OCI-LY1 (cell line): ENCODE results near the gene GFOD1.

Experiments
- H2AFZ ChIP-seq: fragments of 200-600 bp; sonication (generic), shearing (Covaris generic); 2 replicates; pipeline ENCODE4 v1.6.0; 2014; ENCODE audit warnings: antibody characterized with exemption, mild to moderate bottlenecking, low read length
- H3F3A ChIP-seq: fragments of 200-600 bp; sonication (generic), shearing (Covaris generic); 2 replicates; pipeline ENCODE4 v1.6.0; 2014; ENCODE audit warnings: mild to moderate bottlenecking, antibody characterized with exemption, low read length, moderate library complexity; ENCODE audit not compliant: insufficient read depth
- H3K27ac ChIP-seq: fragments of 200-600 bp; sonication (generic); 2 replicates; pipeline ENCODE4 v1.5.1; 2014; ENCODE audit warnings: low read length, mixed run types, mild to moderate bottlenecking, low read depth; ENCODE audit not compliant: poor library complexity, severe bottlenecking
- H3K27me3 ChIP-seq: fragments of 200-600 bp; sonication (generic); 2 replicates; pipeline ENCODE4 v1.6.0; 2014; ENCODE audit warnings: antibody characterized with exemption, mild to moderate bottlenecking, low read length, moderate library complexity; ENCODE audit not compliant: insufficient read depth
- H3K36me3 ChIP-seq: fragments of 200-600 bp; sonication (generic); 2 replicates; pipeline ENCODE4 v1.6.1; 2014; ENCODE audit warnings: mild to moderate bottlenecking, antibody characterized with exemption, low read length, moderate library complexity, mixed read lengths; ENCODE audit not compliant: insufficient read depth
- H3K4me1 ChIP-seq: fragments of 200-600 bp; sonication (generic); 2 replicates; pipeline ENCODE4 v1.5.1; 2014; ENCODE audit warnings: mild to moderate bottlenecking, low read length, moderate library complexity; ENCODE audit not compliant: insufficient read depth, severe bottlenecking
- H3K4me2 ChIP-seq: fragments of 200-600 bp; sonication (generic), shearing (Covaris generic); 2 replicates; pipeline ENCODE4 v1.6.1; 2014; ENCODE audit warnings: low read length
- H3K4me3 ChIP-seq: fragments of 200-600 bp; sonication (generic); 2 replicates; pipeline ENCODE4 v1.5.1; 2014; ENCODE audit warnings: low read length, low read depth, mild to moderate bottlenecking, mixed read lengths; ENCODE audit not compliant: poor library complexity, severe bottlenecking
- H3K79me2 ChIP-seq: fragments of 200-600 bp; shearing (Covaris generic); 2 replicates; pipeline ENCODE4 v1.6.1; 2016; ENCODE audit warnings: mixed run types, low read length, mixed read lengths; ENCODE audit not compliant: insufficient read depth
- H3K9ac ChIP-seq: fragments of 200-600 bp; sonication (generic), shearing (Covaris generic); 2 replicates; pipeline ENCODE4 v1.6.1; 2014; ENCODE audit warnings: mild to moderate bottlenecking, low read length, mixed read lengths
- H3K9me2 ChIP-seq: fragments of 200-600 bp; sonication (generic), shearing (Covaris generic); 2 replicates; pipeline ENCODE4 v1.6.1; 2014; ENCODE audit warnings: low read depth, mild to moderate bottlenecking, low read length, mixed read lengths
- H3K9me3 ChIP-seq: fragments of 200-600 bp; shearing (Covaris generic); 2 replicates; pipeline ENCODE4 v1.6.1; 2014; ENCODE audit warnings: low read length, mixed read lengths
- H4K20me1 ChIP-seq: fragments of 200-600 bp; sonication (generic), shearing (Covaris generic); 2 replicates; pipeline ENCODE4 v1.6.0; 2016; ENCODE audit warnings: mild to moderate bottlenecking, low read length; ENCODE audit not compliant: insufficient read depth
- CTCF ChIP-seq: fragments of 200-600 bp; sonication (generic), shearing (Covaris generic); IDR thresholded peaks from 2 replicates; pipeline ENCODE4 v1.5.1; 2017; ENCODE audit warnings: mild to moderate bottlenecking, antibody characterized with exemption, low read length, moderate library complexity, mixed read lengths
- EZH2 ChIP-seq: fragments of 200-600 bp; sonication (generic), shearing (Covaris generic); IDR thresholded peaks from 2 replicates; pipeline ENCODE4 v1.8.0; 2017; ENCODE audit warnings: borderline replicate concordance, mixed run types, mild to moderate bottlenecking, antibody characterized with exemption, low read length, moderate library complexity, mixed read lengths

GFOD1 gene

GRCh38 chr6:13526357-13526726, 38.9 kb upstream of the GFOD1 start:
- Histone ChIP-seq H2AFZ (no peak overlapping the region), H3K4me3 (no peak overlapping the region), H3K27ac (peak overlapping the region; percentile 99), H3K9ac (peak overlapping the region; percentile 12; the same call in 1 of the 2 replicates), H3K79me2 (no peaks in the 10 kb centered on the region), H3K27me3 (no peaks in the 10 kb centered on the region), H3K9me3 (no peaks in the 10 kb centered on the region), H3F3A (no peaks in the 10 kb centered on the region), H4K20me1 (no peaks in the 10 kb centered on the region), H3K36me3 (no peaks in the 10 kb centered on the region), H3K9me2 (no peaks in the 10 kb centered on the region), H3K4me2 (peak overlapping the region; percentile 77), H3K4me1 (peaks cover 65% of the 10 kb centered on the region)
- TF ChIP-seq EZH2 (no peak), CTCF (no peak)

GRCh38 chr6:13524801-13525508, 37.6 kb upstream of the GFOD1 start:
- H3K79me2 ChIP-seq, result no peaks in the 10 kb centered on the region
- peaks cover 61% of the 10 kb centered on the region for H3K4me1 ChIP-seq
- H3F3A ChIP-seq, result no peaks in the 10 kb centered on the region
- H3K27me3 ChIP-seq, result no peaks in the 10 kb centered on the region
- no peaks in the 10 kb centered on the region for H3K36me3 ChIP-seq
- H3K4me3 ChIP-seq, result no peak overlapping the region
- H4K20me1 ChIP-seq, result no peaks in the 10 kb centered on the region
- no peak for TF ChIP-seq CTCF
- no peak for TF ChIP-seq EZH2
- peak overlapping the region; percentile 23; the same call in 1 of the 2 replicates for H3K9ac ChIP-seq
- H2AFZ ChIP-seq, result peak overlapping the region; percentile 90; the same call in 1 of the 2 replicates
- H3K9me3 ChIP-seq, result no peaks in the 10 kb centered on the region
- peak overlapping the region; percentile 36; the same call in 1 of the 2 replicates for H3K4me2 ChIP-seq
- peak overlapping the region; percentile 99 for H3K27ac ChIP-seq
- H3K9me2 ChIP-seq, result no peaks in the 10 kb centered on the region

GRCh38 chr6:13523826-13524622, 36.6 kb upstream of the GFOD1 start:
- no peak for TF ChIP-seq CTCF
- TF ChIP-seq EZH2, result no peak
- H3K27ac ChIP-seq, result peak overlapping the region; percentile 99
- peak overlapping the region; percentile 23; the same call in 1 of the 2 replicates for H3K9ac ChIP-seq
- no peak overlapping the region for H3K4me3 ChIP-seq
- H3K9me3 ChIP-seq, result no peaks in the 10 kb centered on the region
- no peaks in the 10 kb centered on the region for H3K9me2 ChIP-seq
- H3K79me2 ChIP-seq, result no peaks in the 10 kb centered on the region
- peak overlapping the region; percentile 36; the same call in 1 of the 2 replicates for H3K4me2 ChIP-seq
- H3K36me3 ChIP-seq, result no peaks in the 10 kb centered on the region
- H3F3A ChIP-seq, result no peaks in the 10 kb centered on the region
- H3K4me1 ChIP-seq, result peaks cover 57% of the 10 kb centered on the region
- H2AFZ ChIP-seq, result peak overlapping the region; percentile 1; the same call in 1 of the 2 replicates
- no peaks in the 10 kb centered on the region for H3K27me3 ChIP-seq
- H4K20me1 ChIP-seq, result no peaks in the 10 kb centered on the region
